Mucosa of descending colon (tissue), 3 donors: ENCODE measurements around the gene POLA2. TPM values are rescaled to one million over a fixed set of nuclear protein-coding genes. Genes with fewer than 3 reads are reported as not detected.
A peak's percentile ranks its signal among the peaks of the same experiment; 100 is the strongest.
"Not testable (repeated sequence)": the region's sequence is repeated elsewhere in the genome, so short reads cannot be mapped to it uniquely, and the experiment has no call there.

Experiments used
- ATAC-seq: fragments of 200-7000 bp; cut with Tn5 transposase; one replicate; pipeline ENCODE4 v1.9.1; 2020; ENCODE audit warnings: mild to moderate bottlenecking, moderate library complexity
- DNase-seq, 3 donors: peaks; one replicate each; pipeline ENCODE4 v3.0.0-alpha.2; 2020
- H3K36me3 ChIP-seq: fragments of 200-600 bp; one replicate; pipeline ENCODE4 v1.8.0; 2021; ENCODE audit warnings: low read depth, mild to moderate bottlenecking
- H3K4me1 ChIP-seq: fragments of 200-600 bp; one replicate; pipeline ENCODE4 v1.8.0; 2021; ENCODE audit warnings: low read depth, mild to moderate bottlenecking
- H3K4me3 ChIP-seq: fragments of 200-600 bp; one replicate; pipeline ENCODE4 v1.8.0; 2021; ENCODE audit warnings: mild to moderate bottlenecking
- H3K9me3 ChIP-seq: fragments of 200-600 bp; one replicate; pipeline ENCODE4 v1.8.0; 2021; ENCODE audit warnings: mild to moderate bottlenecking
- intact Hi-C, 2 donors: fragments of 100-400 bp; cut with DNase I in 1 of 2; cut with micrococcal nuclease in 1 of 2; formaldehyde crosslinking; loops; one replicate each; pipeline versions ENCODE4 v1.11.0 to v1.11.1; 2022; cut with DNase I, micrococcal nuclease
- total RNA-seq, 3 donors: library from RNA; stranded (reverse); fragmentation: NEBNext Ultra II Directional in 2 of 3; extraction: Animal tissue kit (Norgen Biotek cat#: 25700) in 2 of 3; gene quantifications; one replicate each; pipeline versions ENCODE4 v1.2.1 to v1.2.4, GENCODE V29; 2021 to 2023
- TF ChIP-seq, protein P1 (sequence below): fragments of 200-600 bp; IDR thresholded peaks from one replicate; pipeline ENCODE4 v1.8.0; 2022; ENCODE audit warnings: antibody characterized with exemption, mild to moderate bottlenecking
- donor health status: DM: no; HTN: no; CAD: no; lungs with moderate emphysema.
- donor health status: DM: no; HTN: no; CAD: no.
- donor health status: DM: no; HTN: yes; CAD: no.

The POLA2 gene
- total RNA-seq, 3 donors from 2014 or later: 8.9 to 14.4 (median 11.4) TPM

DNA sequence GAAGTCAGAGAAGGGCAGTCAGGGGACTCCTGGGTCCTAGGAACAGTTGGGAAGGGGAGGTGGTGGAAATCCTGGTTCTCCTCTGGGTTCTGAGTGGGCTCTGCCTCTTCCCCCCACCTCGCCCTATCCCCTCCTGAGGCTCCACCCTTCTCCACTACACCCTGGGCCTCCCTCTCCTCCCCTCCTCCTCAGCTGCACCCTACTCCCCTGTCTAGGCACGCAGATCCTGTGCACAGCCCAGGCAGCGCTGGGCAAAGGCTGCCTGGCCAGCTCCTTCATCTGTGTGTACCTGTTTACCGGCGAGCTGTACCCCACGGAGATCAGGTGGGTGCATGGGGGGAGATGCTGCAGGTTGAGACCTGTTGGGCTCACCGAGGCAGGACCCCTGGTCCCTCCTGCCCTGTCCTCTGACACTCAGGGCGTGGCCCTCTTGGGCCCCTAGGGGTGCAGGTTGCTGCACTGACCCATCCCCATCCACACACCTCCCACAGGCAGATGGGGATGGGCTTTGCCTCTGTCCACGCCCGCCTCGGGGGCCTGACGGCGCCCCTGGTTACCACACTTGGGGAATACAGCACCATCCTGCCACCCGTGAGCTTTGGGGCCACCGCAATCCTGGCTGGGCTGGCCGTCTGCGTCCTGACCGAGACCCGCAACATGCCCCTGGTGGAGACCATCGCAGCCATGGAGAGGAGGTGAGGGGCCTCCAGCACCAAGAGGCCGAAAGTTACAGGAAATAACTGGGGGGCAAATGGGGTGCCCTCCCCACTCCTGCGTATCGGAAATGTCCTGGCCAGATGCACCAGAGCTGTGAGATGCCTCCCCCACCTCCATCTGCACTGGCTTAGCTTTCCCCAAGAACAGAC is 25.3 kb upstream of the POLA2 start:
- H3K36me3 ChIP-seq: no peaks in the 10 kb centered on the region
- intact Hi-C loops: no loop called here
- ATAC-seq: no peak
- no peaks in the 10 kb centered on the region for H3K4me1 ChIP-seq
- DNase-seq: peak in 1 of 3 donors; percentile 9
- TF ChIP-seq, protein P1, sequence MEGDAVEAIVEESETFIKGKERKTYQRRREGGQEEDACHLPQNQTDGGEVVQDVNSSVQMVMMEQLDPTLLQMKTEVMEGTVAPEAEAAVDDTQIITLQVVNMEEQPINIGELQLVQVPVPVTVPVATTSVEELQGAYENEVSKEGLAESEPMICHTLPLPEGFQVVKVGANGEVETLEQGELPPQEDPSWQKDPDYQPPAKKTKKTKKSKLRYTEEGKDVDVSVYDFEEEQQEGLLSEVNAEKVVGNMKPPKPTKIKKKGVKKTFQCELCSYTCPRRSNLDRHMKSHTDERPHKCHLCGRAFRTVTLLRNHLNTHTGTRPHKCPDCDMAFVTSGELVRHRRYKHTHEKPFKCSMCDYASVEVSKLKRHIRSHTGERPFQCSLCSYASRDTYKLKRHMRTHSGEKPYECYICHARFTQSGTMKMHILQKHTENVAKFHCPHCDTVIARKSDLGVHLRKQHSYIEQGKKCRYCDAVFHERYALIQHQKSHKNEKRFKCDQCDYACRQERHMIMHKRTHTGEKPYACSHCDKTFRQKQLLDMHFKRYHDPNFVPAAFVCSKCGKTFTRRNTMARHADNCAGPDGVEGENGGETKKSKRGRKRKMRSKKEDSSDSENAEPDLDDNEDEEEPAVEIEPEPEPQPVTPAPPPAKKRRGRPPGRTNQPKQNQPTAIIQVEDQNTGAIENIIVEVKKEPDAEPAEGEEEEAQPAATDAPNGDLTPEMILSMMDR: no peak
- no peak overlapping the region for H3K4me3 ChIP-seq
- H3K9me3 ChIP-seq: no peaks in the 10 kb centered on the region

DNA sequence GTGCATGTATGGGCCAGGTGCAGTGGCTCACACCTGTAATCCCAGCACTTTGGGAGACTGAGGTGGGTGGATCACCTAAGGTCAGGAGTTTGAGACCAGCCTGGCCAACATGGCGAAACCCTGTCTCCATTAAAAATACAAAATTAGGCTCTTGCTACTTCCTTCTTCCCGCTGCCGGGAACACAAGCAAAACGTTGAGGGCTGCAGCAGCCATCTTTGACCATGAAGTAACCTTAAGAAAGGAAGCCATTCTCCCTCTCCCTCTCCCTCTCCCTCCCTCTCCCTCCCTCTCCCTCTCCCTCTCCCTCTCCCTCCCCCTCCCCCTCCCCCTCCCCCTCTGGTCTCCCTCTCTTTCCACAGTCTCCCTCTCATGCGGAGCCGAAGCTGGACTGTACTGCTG is 23.5 kb upstream of the POLA2 start:
- ATAC-seq, DNase-seq, H3K36me3 ChIP-seq, H3K4me3 ChIP-seq, H3K9me3 ChIP-seq, intact Hi-C loops, H3K4me1 ChIP-seq: not testable (repeated sequence)

DNA sequence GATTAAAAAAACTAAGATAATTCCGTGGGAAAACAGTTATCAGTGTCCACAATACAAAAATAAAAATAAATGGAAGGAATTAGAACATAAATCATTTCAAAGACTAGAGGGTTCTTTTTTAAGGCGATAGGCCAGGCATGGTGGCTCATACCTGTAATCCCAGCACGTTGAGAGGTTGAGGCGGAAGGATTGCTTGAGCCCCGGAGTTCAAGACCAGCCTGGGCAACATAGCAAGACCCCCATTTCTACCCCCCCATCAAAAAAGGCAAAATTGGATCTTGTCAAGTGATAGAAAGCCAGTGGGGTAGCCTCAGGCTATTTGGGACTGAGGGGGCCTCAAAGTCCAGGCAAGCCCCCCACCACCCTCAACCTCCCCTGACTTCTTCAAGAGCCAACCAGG is 20.6 kb upstream of the POLA2 start:
- TF ChIP-seq, protein P1: no peak
- no peak for ATAC-seq
- intact Hi-C loops: no loop called here

DNA sequence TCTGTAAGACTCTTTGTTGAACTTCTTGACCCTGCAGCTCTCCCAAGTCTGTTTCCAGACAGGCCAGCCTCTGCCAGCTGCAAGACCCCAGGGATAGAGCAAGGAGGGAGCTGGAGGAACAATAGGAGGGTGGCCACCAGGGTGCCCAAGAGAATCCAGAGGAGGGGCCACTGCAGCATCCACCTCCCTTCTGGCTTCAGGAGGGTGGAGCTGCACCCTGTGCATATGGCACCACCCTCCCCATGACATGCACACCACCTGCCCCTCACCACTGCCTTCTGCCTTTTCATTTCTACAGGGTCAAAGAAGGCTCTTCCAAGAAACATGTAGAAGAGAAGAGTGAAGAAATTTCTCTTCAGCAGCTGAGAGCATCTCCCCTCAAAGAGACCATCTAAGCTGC is 20.1 kb upstream of the POLA2 start:
- ATAC-seq (no peak), DNase-seq (no peak)
- H3K4me3 ChIP-seq: no peak overlapping the region
- no peaks in the 10 kb centered on the region for H3K9me3 ChIP-seq
- no peaks in the 10 kb centered on the region for H3K36me3 ChIP-seq
- intact Hi-C loops: no loop called here
- TF ChIP-seq, protein P1: no peak
- H3K4me1 ChIP-seq: no peaks in the 10 kb centered on the region

More for the DNA sequence above, 20.6 kb upstream of the POLA2 start:
- no peaks in the 10 kb centered on the region for H3K36me3 ChIP-seq
- no peak for DNase-seq
- H3K4me1 ChIP-seq: no peaks in the 10 kb centered on the region
- no peak overlapping the region for H3K4me3 ChIP-seq
- H3K9me3 ChIP-seq: no peaks in the 10 kb centered on the region

DNA sequence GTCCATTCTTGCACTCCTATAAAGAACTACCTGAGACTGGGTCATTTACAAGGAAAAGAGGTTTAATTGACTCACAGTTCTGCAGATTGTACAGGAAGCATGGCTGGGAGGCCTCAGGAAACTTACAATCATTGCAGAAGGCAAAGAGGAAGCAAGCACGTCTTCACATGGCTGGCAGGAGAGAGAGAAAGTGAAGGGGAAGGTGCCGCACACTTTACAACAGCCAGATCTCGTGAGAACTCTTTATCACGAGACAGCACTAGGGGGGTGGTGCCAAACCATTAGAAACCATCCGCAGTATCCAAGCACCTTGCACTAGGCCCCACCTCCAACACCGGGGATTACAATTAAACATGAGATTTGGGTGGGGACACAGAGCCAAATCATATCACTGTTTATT is 19.4 kb upstream of the POLA2 start:
- DNase-seq (no peak), ATAC-seq (no peak)
- H3K36me3 ChIP-seq: no peaks in the 10 kb centered on the region
- H3K9me3 ChIP-seq: no peaks in the 10 kb centered on the region
- intact Hi-C loops: no loop called here
- no peaks in the 10 kb centered on the region for H3K4me1 ChIP-seq
- TF ChIP-seq, protein P1: no peak
- H3K4me3 ChIP-seq: no peak overlapping the region

DNA sequence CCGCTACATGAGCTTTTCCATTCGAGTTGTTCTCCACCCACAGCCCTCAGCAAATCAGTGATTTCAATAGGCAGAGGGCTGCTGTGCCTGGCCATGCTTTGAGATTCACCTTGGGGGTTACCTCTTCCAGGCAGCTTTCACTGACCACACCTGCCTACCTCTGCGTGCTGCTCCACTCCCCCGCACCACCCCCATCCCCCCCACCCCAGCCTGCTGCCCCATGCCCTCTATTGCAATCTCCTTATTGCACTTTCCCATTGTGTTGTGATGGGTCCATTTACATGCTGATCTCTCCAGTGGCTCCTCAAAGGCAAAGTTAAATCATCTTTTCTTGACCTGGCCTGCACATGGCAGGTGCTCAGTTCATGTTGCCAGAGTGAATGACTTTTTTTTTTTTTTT is 18.0 kb upstream of the POLA2 start:
- ATAC-seq: no peak
- no peak overlapping the region for H3K4me3 ChIP-seq
- no peaks in the 10 kb centered on the region for H3K36me3 ChIP-seq
- no peaks in the 10 kb centered on the region for H3K4me1 ChIP-seq
- intact Hi-C loops: no loop called here
- TF ChIP-seq, protein P1: no peak
- no peaks in the 10 kb centered on the region for H3K9me3 ChIP-seq
- no peak for DNase-seq

DNA sequence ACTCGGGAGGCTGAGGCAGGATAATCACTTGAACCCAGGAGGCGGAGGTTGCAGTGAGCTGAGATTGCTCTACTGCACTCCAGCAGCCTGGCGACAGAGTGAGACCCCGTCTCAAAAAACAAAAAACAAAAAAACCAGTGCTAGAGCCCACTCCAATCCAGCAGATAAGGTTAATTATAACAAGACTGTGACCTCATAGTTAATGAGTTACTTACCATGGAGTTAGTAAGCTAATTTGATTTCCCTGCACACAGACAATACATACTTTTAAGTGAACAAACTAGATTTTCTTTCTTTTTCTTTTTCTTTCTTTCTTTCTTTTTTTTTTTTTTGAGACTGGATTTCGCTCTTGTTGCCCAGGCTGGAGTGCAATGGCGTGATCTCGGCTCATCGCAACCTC is 16.7 kb upstream of the POLA2 start:
- DNase-seq, H3K4me3 ChIP-seq, H3K36me3 ChIP-seq, H3K9me3 ChIP-seq, intact Hi-C loops, ATAC-seq, H3K4me1 ChIP-seq: not testable (repeated sequence)
